ES-I3 (cell line): ENCODE results near the gene DIRAS3.
"Not testable (repeated sequence)": the region's sequence is repeated elsewhere in the genome, so short reads cannot be mapped to it uniquely, and the experiment has no call there.

Source experiments
- H3K36me3 ChIP-seq: 2 replicates; pipeline ENCODE4 v1.6.1; 2013; ENCODE audit warnings: mild to moderate bottlenecking, low read length, control low read depth, moderate library complexity; ENCODE audit not compliant: insufficient read depth
- H3K4me1 ChIP-seq: 2 replicates; pipeline ENCODE4 v1.6.1; 2013; ENCODE audit warnings: mild to moderate bottlenecking, control low read depth, low read length; ENCODE audit not compliant: insufficient read depth
- H3K9ac ChIP-seq: 2 replicates; pipeline ENCODE4 v1.6.1; 2013; ENCODE audit warnings: low read depth, mild to moderate bottlenecking, low read length, moderate library complexity
- H3K9me3 ChIP-seq: 2 replicates; pipeline ENCODE4 v1.6.1; 2013; ENCODE audit warnings: mild to moderate bottlenecking, low read length, moderate library complexity; ENCODE audit not compliant: control insufficient read depth, insufficient read depth

The DIRAS3 gene, protein sequence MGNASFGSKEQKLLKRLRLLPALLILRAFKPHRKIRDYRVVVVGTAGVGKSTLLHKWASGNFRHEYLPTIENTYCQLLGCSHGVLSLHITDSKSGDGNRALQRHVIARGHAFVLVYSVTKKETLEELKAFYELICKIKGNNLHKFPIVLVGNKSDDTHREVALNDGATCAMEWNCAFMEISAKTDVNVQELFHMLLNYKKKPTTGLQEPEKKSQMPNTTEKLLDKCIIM

DNA sequence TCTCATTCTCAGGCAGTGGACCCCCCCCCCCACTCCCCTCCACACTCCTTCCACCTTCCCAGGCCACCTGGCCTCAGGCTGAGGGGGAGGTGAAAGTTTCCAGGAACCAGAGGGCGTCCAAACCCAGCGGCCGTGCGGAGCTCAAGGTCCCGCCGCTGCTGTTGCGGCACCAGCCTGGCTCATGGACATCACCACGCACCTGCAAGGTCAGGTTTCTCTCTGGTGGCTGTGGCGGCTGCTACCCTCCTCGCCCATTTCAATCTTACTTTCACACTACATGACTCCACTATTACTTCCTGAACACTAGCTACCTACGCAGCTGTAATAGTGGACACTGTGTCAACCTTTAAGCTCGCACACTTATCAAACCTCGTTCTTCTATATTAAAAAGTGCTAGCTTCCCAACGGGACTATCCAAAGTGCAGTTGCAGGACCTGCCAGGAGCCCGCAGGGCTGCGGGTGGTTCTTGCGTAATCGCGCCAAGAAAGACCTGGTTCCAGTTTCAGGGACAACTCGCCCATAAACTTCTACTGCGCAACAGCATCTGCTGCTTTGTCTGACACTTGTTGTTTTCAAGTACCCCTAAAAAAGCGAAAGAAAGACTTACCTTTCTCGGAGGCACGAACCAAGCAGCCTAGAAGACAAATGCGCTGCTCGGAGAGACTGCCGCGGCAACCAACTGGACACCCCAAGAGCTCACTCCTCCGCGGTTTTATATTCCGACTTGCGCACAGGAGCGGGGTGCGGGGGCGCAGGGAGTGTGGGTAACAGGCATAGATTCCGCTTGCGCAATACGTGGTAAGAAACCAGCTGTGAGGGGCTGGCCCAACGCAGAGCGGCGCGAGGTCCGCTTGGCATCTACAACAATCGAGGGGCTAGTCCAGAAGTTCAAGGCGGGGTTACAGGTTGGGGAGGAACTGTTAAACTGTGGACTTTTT is at the start of gene DIRAS3:
TSS of gene DIRAS3 (minus strand) at position 687 of the 938 bp plus-strand sequence. CDS start 3,330 bp downstream, outside the sequence.
- H3K9me3 ChIP-seq: no peaks in the 10 kb centered on the region
- no peaks in the 10 kb centered on the region for H3K36me3 ChIP-seq
- H3K4me1 ChIP-seq: no peaks in the 10 kb centered on the region
- H3K9ac ChIP-seq: no peak within 1 kb of the TSS

DNA sequence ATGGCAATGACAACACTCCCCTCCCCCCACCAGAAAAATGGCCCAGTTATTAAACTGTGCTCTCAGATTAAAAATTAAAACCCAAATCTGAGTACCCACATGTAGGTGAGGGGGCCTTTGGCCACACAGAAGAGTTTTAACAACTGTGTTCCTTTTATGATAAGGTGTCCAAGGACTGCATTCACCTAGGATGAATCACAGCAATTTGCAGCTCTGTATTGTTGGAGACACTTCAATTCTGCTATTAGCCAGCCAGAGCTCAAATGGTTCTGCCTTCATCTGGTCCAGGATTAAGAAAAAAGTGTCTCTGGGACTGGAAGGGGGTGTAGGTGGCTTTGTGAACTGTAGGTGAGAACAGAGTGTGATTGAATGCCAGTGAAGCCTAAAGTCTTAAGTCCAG is 43.3 kb upstream of the DIRAS3 start:
- no peaks in the 10 kb centered on the region for H3K4me1 ChIP-seq
- no peaks in the 10 kb centered on the region for H3K9me3 ChIP-seq
- H3K36me3 ChIP-seq: no peaks in the 10 kb centered on the region
- H3K9ac ChIP-seq: no peak overlapping the region

DNA sequence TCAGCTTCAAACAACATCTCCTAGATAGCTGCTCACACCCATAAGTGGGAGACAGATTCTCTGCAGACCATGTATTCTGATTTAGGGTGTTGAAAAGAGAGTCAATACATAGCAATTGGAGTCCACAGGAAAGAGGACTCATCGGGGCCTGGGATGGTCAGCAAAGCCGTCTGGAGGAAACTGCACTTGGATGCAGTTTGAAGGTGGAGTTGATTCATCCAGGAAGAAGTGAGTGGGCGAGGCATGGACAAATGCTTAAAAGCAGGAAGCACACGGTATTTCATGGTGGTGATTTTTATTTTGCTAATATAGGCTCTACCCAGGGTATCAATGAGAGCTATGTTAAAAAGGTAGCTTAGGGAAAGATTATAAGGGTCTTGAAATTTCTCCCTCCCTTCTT is 36.8 kb upstream of the DIRAS3 start:
- H3K36me3 ChIP-seq: no peaks in the 10 kb centered on the region
- H3K9me3 ChIP-seq: no peaks in the 10 kb centered on the region
- H3K9ac ChIP-seq: no peak overlapping the region
- H3K4me1 ChIP-seq: no peaks in the 10 kb centered on the region

DNA sequence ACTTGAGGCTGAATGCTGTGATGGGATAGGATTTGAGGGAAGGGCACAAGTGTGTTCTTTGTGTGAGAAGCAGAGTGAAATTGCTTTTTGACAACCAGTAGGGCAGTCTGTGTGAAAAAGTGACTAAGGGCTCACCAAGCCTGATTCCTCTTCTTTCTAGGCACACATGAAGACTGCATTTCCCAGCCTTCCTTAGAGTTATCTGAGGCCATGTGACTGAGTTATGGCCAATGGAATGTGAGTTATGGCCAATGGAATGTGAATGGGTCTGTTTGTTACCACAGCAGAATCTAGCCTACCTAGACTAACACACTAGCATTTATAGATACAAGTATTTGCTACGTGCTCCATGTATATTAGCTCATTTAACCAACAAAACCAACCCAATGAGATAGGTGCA is 35.3 kb upstream of the DIRAS3 start:
- H3K4me1 ChIP-seq: no peaks in the 10 kb centered on the region
- no peaks in the 10 kb centered on the region for H3K9me3 ChIP-seq
- no peaks in the 10 kb centered on the region for H3K36me3 ChIP-seq
- no peak overlapping the region for H3K9ac ChIP-seq

DNA sequence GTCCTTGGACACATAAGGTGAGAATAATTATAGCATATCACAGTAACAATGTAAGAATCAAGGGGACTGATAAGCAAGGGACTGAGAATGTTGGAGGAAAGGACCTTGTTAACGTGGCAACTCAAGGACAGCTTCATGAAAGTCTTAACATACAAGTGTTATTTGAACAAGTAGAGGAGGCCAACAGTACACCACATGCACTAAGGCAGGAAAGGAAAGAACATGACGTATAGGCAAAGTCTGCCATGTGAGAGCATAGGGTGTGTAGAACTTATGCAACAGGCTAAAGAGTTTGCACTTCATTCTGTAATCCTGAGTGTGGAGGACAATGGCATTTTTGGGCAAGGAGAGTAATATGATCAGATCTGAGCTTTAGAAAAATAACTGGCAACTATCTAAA is 33.3 kb upstream of the DIRAS3 start:
- Histone ChIP-seq H3K36me3 (no peaks in the 10 kb centered on the region), H3K9ac (no peak overlapping the region), H3K9me3 (no peaks in the 10 kb centered on the region), H3K4me1 (no peaks in the 10 kb centered on the region)

DNA sequence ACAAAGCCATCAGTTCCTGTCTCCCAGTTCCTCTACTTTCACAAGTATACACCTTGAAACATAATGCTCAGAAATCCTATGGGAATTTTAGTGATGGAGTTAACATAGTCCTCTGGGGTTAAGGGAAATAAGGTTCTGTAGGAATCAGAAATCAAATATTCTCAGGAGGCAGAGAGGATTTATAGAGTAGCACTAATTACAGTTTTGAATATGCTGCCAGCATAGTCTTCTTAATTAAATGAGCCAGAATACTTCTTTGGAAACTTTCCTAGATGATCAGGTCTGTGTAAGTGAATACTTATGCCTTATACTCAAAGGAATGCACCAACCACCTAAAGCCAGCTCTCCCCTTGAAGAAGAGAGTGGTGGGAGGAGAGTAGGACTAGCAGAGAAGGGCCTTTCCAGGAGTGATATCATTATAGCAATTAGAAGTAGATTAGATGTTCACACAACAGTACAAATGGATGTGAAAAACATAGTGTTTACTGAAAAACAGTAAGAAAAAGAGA is 31.4 kb upstream of the DIRAS3 start:
- Histone ChIP-seq H3K9me3 (no peaks in the 10 kb centered on the region), H3K36me3 (no peaks in the 10 kb centered on the region), H3K4me1 (no peaks in the 10 kb centered on the region), H3K9ac (no peak overlapping the region)

DNA sequence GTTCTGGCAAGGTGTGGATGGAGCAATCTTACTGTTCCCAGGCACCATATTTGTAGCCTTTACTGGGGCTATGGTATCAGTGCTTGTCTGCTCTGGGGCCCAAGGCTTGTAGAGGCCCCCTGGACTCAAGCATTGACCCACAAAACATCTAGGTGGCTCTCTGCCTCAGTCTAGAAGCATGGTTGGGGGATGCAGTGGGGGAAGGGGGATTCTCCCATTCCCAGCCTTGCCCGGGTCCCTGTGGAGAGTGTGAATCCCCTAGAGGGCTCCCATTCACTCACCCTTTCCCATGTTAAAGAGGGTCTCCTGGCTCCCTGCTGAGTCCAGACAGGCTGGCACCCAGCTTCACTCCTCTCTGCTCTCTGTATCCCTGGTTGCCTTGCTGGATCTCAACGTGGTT is 28.2 kb upstream of the DIRAS3 start:
- Histone ChIP-seq H3K4me1 (no peaks in the 10 kb centered on the region), H3K9me3 (no peaks in the 10 kb centered on the region)

DNA sequence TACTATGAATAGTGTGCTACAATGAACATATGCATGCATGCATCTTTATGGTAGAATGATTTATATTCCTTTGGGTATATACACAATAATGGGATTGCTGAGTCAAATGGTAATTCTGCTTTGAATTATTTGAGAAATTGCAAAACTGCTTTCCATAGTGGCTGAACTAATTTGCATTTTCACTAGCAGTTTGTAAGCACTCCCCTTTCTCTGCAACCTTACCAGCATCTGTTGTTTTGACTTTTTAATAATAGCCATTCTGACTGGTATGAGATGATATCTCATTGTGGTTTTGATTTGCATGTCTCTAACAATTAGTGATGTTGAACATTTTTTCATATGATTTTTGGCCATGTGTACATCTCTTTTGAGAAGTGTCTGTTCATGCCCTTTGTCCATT is 24.0 kb upstream of the DIRAS3 start:
- H3K9ac ChIP-seq: no peak overlapping the region

More for the DNA sequence above, 28.2 kb upstream of the DIRAS3 start:
- H3K9ac ChIP-seq: no peak overlapping the region
- H3K36me3 ChIP-seq: no peaks in the 10 kb centered on the region

DNA sequence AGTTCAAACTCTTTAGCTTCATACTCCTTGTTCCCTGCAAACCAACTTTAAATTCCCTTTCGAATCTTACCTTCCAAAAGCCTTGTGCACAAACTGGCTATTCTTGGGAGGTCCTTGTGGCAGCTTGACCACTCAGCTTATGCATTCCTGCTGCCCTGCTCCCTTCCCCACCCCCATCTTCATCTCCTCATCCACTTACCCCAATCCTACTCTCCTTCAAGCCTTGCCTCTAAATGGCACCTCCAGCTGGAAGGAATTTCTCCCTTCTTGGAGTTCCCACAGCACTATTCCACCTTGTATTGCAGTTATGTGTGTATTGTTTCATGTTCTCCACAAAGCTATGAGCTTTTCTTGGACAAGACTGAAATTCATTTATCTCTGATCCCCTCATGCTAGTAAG is 15.3 kb upstream of the DIRAS3 start:
- Histone ChIP-seq H3K9ac (no peak overlapping the region), H3K4me1 (no peaks in the 10 kb centered on the region), H3K36me3 (no peaks in the 10 kb centered on the region), H3K9me3 (no peaks in the 10 kb centered on the region)

More for the DNA sequence above, 24.0 kb upstream of the DIRAS3 start:
- Histone ChIP-seq H3K36me3 (no peaks in the 10 kb centered on the region), H3K4me1 (no peaks in the 10 kb centered on the region), H3K9me3 (no peaks in the 10 kb centered on the region)

DNA sequence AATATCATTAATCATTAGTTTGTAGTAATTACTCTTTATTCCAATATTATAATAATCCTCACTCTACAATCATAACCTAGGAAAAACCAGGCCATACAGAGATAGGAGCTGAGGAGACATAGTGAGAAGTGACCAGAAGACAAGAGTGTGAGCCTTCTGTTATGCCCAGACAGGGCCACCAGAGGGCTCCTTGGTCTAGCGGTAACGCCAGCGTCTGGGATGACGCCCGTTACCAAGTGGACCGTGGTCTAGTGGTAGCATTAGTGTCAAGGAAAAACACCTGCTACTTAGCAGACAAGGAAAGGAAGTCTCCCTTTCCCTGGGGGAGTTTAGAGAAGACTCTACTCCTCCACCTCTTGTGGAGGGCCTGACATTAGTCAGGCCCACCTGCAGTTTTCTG is 7.6 kb upstream of the DIRAS3 start:
- not testable (repeated sequence) for H3K36me3 ChIP-seq, H3K9ac ChIP-seq, H3K9me3 ChIP-seq, H3K4me1 ChIP-seq

DNA sequence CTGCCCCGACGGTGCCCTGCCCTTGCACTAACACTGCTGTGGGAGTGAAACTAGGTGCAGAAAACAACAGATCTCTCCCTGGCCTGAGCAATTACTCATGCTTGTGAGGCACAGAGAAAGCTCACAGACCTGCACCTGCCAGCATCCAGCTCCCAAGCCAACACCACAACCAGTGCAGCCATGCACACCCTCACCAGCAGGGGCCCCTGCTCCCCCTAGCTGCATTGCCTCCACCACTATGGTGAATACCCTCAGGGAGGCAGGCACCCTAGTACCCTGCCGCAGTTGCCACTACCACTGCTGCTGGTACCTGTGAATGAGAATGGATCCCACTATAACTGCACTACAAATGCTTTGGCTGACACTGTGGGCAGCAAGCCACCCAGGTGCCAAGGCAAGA is 7.1 kb upstream of the DIRAS3 start:
- no peaks in the 10 kb centered on the region for H3K36me3 ChIP-seq
- H3K4me1 ChIP-seq: no peaks in the 10 kb centered on the region
- no peak overlapping the region for H3K9ac ChIP-seq
- no peaks in the 10 kb centered on the region for H3K9me3 ChIP-seq

DNA sequence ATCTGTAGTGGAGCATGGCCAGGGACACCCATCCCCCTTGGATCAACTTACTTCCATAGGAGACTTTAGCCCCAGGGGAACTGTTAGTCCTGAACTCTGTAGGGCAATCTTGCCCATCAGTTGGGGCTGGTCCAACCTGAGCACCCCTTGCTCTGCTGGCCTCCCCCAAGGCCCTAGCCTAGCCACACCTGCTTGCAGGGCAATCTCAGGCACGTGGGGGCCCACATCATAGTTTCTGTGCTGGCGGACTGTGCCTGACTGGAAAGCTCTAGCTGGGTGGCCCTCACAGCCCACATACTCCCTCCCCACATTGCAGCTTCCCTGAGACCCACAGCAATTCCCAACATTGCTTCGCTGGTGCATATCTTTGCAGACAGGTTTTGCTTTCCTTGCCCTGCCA is 6.6 kb upstream of the DIRAS3 start:
- no peaks in the 10 kb centered on the region for H3K4me1 ChIP-seq
- H3K9me3 ChIP-seq: no peaks in the 10 kb centered on the region
- no peaks in the 10 kb centered on the region for H3K36me3 ChIP-seq
- H3K9ac ChIP-seq: no peak overlapping the region

DNA sequence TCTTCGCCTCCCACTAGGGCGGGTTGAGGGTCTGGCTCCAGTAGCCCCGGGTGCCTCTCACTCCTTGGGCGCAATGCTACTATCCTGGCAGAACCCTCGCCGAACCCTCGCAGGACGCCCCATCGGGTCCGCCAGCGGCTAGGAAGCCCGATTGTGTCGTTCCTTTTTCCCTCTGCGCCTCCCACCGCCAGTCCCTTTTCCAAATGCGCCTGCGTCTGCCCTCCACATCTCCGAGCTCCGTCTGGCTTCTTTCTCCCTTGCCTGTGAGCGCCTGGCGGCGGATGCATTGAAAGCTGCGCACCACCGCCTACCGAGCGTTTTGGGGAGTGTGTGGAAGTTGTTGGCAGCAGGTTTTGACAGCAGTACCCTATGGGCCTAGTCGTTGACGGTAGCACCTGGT is 1.0 kb upstream of the DIRAS3 start:
- no peaks in the 10 kb centered on the region for H3K4me1 ChIP-seq
- no peak overlapping the region for H3K9ac ChIP-seq

DNA sequence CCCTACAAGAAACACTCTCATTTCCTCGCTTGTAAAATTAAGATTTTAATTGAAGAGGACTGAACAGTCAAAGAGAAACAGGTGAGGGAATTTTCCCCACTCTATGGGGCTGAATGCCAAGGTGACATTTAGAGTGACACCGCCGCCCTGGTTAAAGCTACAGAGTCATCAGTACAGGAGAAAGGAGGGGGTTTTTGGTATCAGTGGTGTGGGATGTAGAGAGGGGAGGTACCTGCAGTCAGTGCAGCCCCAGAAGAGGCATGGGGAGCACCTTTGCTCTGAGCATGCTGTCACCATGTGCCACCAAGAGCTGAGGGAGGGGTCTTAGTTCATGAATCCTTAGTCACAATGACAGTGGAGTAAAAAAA is 2.8 kb downstream of the DIRAS3 start:
- H3K9me3 ChIP-seq: no peaks in the 10 kb centered on the region
- no peaks in the 10 kb centered on the region for H3K36me3 ChIP-seq
- no peak overlapping the region for H3K9ac ChIP-seq
- H3K4me1 ChIP-seq: no peaks in the 10 kb centered on the region

More for the DNA sequence above, 1.0 kb upstream of the DIRAS3 start:
- no peaks in the 10 kb centered on the region for H3K9me3 ChIP-seq
- no peaks in the 10 kb centered on the region for H3K36me3 ChIP-seq
